GM23248 (cell line): ENCODE measurements around the gene TARBP1.

ENCODE experiments used
- EZH2 ChIP-seq: fragments of 200-600 bp; sonication (generic); IDR thresholded peaks from 2 replicates; pipeline ENCODE4 v1.6.1; 2018; ENCODE audit warnings: antibody characterized with exemption, mild to moderate bottlenecking; ENCODE audit not compliant: insufficient read depth, poor library complexity, severe bottlenecking
- EZH2phosphoT487 ChIP-seq: fragments of 200-600 bp; sonication (generic); IDR thresholded peaks from 2 replicates; pipeline ENCODE4 v1.6.1; 2018; ENCODE audit warnings: antibody characterized with exemption, moderate library complexity, mild to moderate bottlenecking, low read depth; ENCODE audit not compliant: insufficient read depth

GRCh38 chr1:234405676-234406075 lies 73.3 kb downstream of the TARBP1 start:
- TF ChIP-seq EZH2: no peak
- TF ChIP-seq EZH2phosphoT487: no peak
